Fibroblast of lung (primary cell): ENCODE data around the gene TIFAB.

Experiments used
- CTCF ChIP-seq, 2 donors: IDR thresholded peaks in 1 of 2; conservative IDR thresholded peaks in 1 of 2; 1 replicate in 1 of 2; 2 replicates in 1 of 2; pipeline ENCODE4 v1.5.1; 2011 to 2012; ENCODE audit warnings: low read length in 2 of 2, control low read depth in 1 of 2, inconsistent platforms in 1 of 2, low read depth in 1 of 2, mild to moderate bottlenecking in 1 of 2
- EZH2 ChIP-seq: IDR thresholded peaks from 2 replicates; pipeline ENCODE4 v1.5.1; 2012; ENCODE audit warnings: low read length, control low read depth, mild to moderate bottlenecking; ENCODE audit errors: missing control alignments

- TF ChIP-seq CTCF (conservative IDR thresholded peaks at IDR 0.05 in 1 of 2, IDR thresholded peaks at IDR 0.05 in 1 of 2; ENCODE audit: low read depth in 1 of 2, low read length in 2 of 2) (no peak), EZH2 (no peak)
Measured at GRCh38 chr5:135465391-135466122, 13.4 kb upstream of the TIFAB start.
